ENCODE results near the gene GGN.
A peak's percentile ranks its signal among the peaks of the same experiment; 100 is the strongest.
"Not testable (repeated sequence)": the region's sequence is repeated elsewhere in the genome, so short reads cannot be mapped to it uniquely, and the experiment has no call there.

Gene GGN

GRCh38 chr19:38387550-38388348, at the start of gene GGN:
Gene GGN, minus strand, starts transcription at chr19:38388034. Its CDS starts 773 bp downstream, at chr19:38387261.
- DNase-seq, result peak; percentile 90

- DNase-seq, result no peak
Observed at GRCh38 chr19:38437295-38437694, 49.5 kb upstream of the GGN start.

GRCh38 chr19:38434549-38435051, 46.8 kb upstream of the GGN start:
- DNase-seq, result no peak

GRCh38 chr19:38433268-38433733, 45.5 kb upstream of the GGN start, which contains the start of gene RYR1:
Gene RYR1, plus strand, starts transcription at chr19:38433691. Its CDS starts 139 bp downstream, at chr19:38433830.
- DNase-seq, result peak; percentile 16

GRCh38 chr19:38430931-38431330, 43.1 kb upstream of the GGN start:
- DNase-seq, result no peak

GRCh38 chr19:38429811-38430156, 42.0 kb upstream of the GGN start:
- DNase-seq, result no peak

GRCh38 chr19:38429055-38429810, 41.4 kb upstream of the GGN start:
- peak; percentile 8 for DNase-seq

- not testable (repeated sequence) for DNase-seq
Observed at GRCh38 chr19:38427035-38427677, 39.3 kb upstream of the GGN start.

GRCh38 chr19:38425810-38426466, 38.1 kb upstream of the GGN start, which contains the start of gene RASGRP4:
Gene RASGRP4, minus strand, starts transcription at chr19:38426219. Its CDS starts 128 bp downstream, at chr19:38426091.
- peak; percentile 90 for DNase-seq

GRCh38 chr19:38425222-38425809, 37.5 kb upstream of the GGN start:
- no peak for DNase-seq

GRCh38 chr19:38424272-38424671, 36.4 kb upstream of the GGN start:
- no peak for DNase-seq

GRCh38 chr19:38422438-38422837, 34.6 kb upstream of the GGN start:
- no peak for DNase-seq

GRCh38 chr19:38421856-38422255, 34.0 kb upstream of the GGN start:
- no peak for DNase-seq

- no peak for DNase-seq
Observed at GRCh38 chr19:38420935-38421334, 33.1 kb upstream of the GGN start.

- peak; percentile 93 for DNase-seq
Observed at GRCh38 chr19:38417544-38418506, 30.0 kb upstream of the GGN start.

- DNase-seq, result no peak
Observed at GRCh38 chr19:38417146-38417543, 29.3 kb upstream of the GGN start.

GRCh38 chr19:38413416-38413815, 25.6 kb upstream of the GGN start:
- DNase-seq, result no peak

GRCh38 chr19:38412961-38413360, 25.1 kb upstream of the GGN start:
- DNase-seq, result peak; percentile 86

GRCh38 chr19:38412491-38412890, 24.7 kb upstream of the GGN start:
- DNase-seq, result no peak

- not testable (repeated sequence) for DNase-seq
Observed at GRCh38 chr19:38411898-38412297, 24.1 kb upstream of the GGN start.
